IMR-90 (cell line): ENCODE results near the gene ATP11B.

Source experiments
- CHD1 ChIP-seq: IDR thresholded peaks from 2 replicates; pipeline ENCODE4 v1.6.1; 2012; ENCODE audit warnings: low read depth, low read length, improper control_type of control experiment
- FOS ChIP-seq: fragments of 150-350 bp; IDR thresholded peaks from 2 replicates; pipeline ENCODE4 v1.6.1; 2016; ENCODE audit warnings: low read depth, low read length
- MAZ ChIP-seq: IDR thresholded peaks from 2 replicates; pipeline ENCODE4 v1.6.1; 2012; ENCODE audit warnings: low read depth, mild to moderate bottlenecking, low read length, improper control_type of control experiment, moderate library complexity, borderline replicate concordance
- RCOR1 ChIP-seq: IDR thresholded peaks from 2 replicates; pipeline ENCODE4 v1.6.1; 2012; ENCODE audit warnings: mild to moderate bottlenecking, low read length, improper control_type of control experiment; ENCODE audit not compliant: insufficient replicate concordance

DNA sequence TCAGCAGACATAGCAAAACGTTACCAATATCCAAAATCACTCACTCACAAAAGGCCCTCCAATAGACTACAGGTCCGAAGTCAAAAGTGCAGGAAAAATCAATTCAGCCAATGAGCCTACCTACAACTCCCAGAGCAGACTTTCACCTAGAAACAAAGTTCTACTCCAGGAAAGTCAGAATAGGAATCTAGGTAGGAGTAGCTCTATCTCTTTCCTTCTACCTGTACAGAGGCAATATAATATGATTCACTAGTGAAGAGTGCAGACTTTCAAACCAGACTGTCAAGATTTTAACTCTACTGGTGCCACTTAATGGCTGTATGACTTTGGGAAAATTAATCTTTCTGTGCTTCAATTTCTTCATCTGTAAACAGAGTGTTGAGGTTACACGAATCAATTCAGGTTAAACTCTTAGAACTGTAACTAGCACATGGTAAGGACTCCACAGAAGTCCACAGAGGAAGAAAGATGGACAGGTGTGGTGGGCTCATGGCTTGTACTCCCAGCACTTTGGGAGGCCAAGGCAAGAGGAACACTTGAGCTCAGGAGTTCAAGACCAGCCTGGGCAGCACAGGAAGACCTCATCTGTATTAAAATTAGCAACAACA lies 177.6 kb downstream of the ATP11B start:
- TF ChIP-seq FOS (no peak), CHD1 (no peak), MAZ (no peak), RCOR1 (no peak)
